ENCODE measurements around the gene TMEM151B.
"Not testable (repeated sequence)": the region's sequence is repeated elsewhere in the genome, so short reads cannot be mapped to it uniquely, and the experiment has no call there.

The TMEM151B gene

GRCh38 chr6:44309092-44309491 lies 38.8 kb downstream of the TMEM151B start:
- DNase-seq: no peak

- no peak for DNase-seq
Observed at GRCh38 chr6:44309631-44310030, 39.4 kb downstream of the TMEM151B start.

- DNase-seq: no peak
Observed at GRCh38 chr6:44310241-44310640, 40.0 kb downstream of the TMEM151B start.

GRCh38 chr6:44311304-44311703 lies 41.1 kb downstream of the TMEM151B start:
- DNase-seq: no peak

GRCh38 chr6:44311767-44312166 lies 41.5 kb downstream of the TMEM151B start:
- DNase-seq: no peak

GRCh38 chr6:44312901-44313788 lies 42.9 kb downstream of the TMEM151B start, which contains the start of gene AARS2:
Gene AARS2, minus strand, starts transcription at chr6:44313347. Its CDS starts 24 bp downstream, at chr6:44313323.
- peak; percentile 95 for DNase-seq

GRCh38 chr6:44314657-44315056 lies 44.4 kb downstream of the TMEM151B start:
- not testable (repeated sequence) for DNase-seq

GRCh38 chr6:44315516-44315915 lies 45.3 kb downstream of the TMEM151B start:
- DNase-seq: no peak

GRCh38 chr6:44315951-44316350 lies 45.7 kb downstream of the TMEM151B start:
- no peak for DNase-seq

GRCh38 chr6:44316481-44316880 lies 46.2 kb downstream of the TMEM151B start:
- no peak for DNase-seq

- not testable (repeated sequence) for DNase-seq
Observed at GRCh38 chr6:44317136-44317631, 46.9 kb downstream of the TMEM151B start.

- no peak for DNase-seq
Observed at GRCh38 chr6:44321210-44321609, 51.0 kb downstream of the TMEM151B start.

GRCh38 chr6:44327096-44327495 lies 56.8 kb downstream of the TMEM151B start:
- no peak for DNase-seq

- no peak for DNase-seq
Observed at GRCh38 chr6:44327760-44328159, 57.5 kb downstream of the TMEM151B start.

GRCh38 chr6:44328203-44328602 lies 58.0 kb downstream of the TMEM151B start:
- not testable (repeated sequence) for DNase-seq

GRCh38 chr6:44329858-44330257 lies 59.6 kb downstream of the TMEM151B start:
- no peak for DNase-seq

- no peak for DNase-seq
Observed at GRCh38 chr6:44332585-44332984, 62.3 kb downstream of the TMEM151B start.

GRCh38 chr6:44333273-44333919 lies 63.1 kb downstream of the TMEM151B start:
- no peak for DNase-seq

- no peak for DNase-seq
Observed at GRCh38 chr6:44333942-44334341, 63.7 kb downstream of the TMEM151B start.

GRCh38 chr6:44335631-44336030 lies 65.4 kb downstream of the TMEM151B start:
- no peak for DNase-seq

GRCh38 chr6:44338228-44339122 lies 68.2 kb downstream of the TMEM151B start:
- peak; percentile 58 for DNase-seq

GRCh38 chr6:44339301-44339700 lies 69.1 kb downstream of the TMEM151B start:
- DNase-seq: no peak

All from stimulated activated CD4-positive, alpha-beta T cell treated with anti-CD3 and anti-CD28 coated beads, Interleukin-4, amount 100 ng/mL, for 1 hour (primary cell).